ENCODE results near the gene PWP2. TPM values are rescaled to one million over a fixed set of nuclear protein-coding genes. Genes with fewer than 3 reads are reported as not detected.

The PWP2 gene
- total RNA-seq (2022; extraction: Qiagen RNA extraction; ENCODE audit: low read depth), result 1.2 to 5.3 TPM (median 2.8 TPM) in 5 replicates

GRCh38 chr21:44107026-44107501 is at the start of gene PWP2:
PWP2 (plus strand) TSS chr21:44107399; CDS start chr21:44107417, 18 bp downstream.

Other genes starting within 250 kb of the PWP2 start
- gene AGPAT3, start 242.2 kb upstream of the PWP2 start, total RNA-seq (2022; extraction: Qiagen RNA extraction; ENCODE audit: low read depth), result 18.9 to 26.0 TPM (median 23.2 TPM) in 5 replicates
- 14.6 to 17.3 TPM (median 16.6 TPM) in 5 replicates for gene TRAPPC10, start 95.1 kb upstream of the PWP2 start, total RNA-seq (2022; extraction: Qiagen RNA extraction; ENCODE audit: low read depth)
- gene GATD3, start 26.3 kb downstream of the PWP2 start, total RNA-seq (2022; extraction: Qiagen RNA extraction; ENCODE audit: low read depth), result 2.5 to 4.6 TPM (median 4.1 TPM) in 5 replicates
- 2.4 to 2.8 TPM (median 2.6 TPM) in 5 replicates for gene ICOSLG, start 133.5 kb downstream of the PWP2 start, total RNA-seq (2022; extraction: Qiagen RNA extraction; ENCODE audit: low read depth)
- not detected in 5 replicates for gene DNMT3L, start 154.5 kb downstream of the PWP2 start, total RNA-seq (2022; extraction: Qiagen RNA extraction; ENCODE audit: low read depth)
- not detected in 5 replicates for gene AIRE, start 178.5 kb downstream of the PWP2 start, total RNA-seq (2022; extraction: Qiagen RNA extraction; ENCODE audit: low read depth)
- 42.1 to 52.3 TPM (median 44.3 TPM) in 5 replicates for gene PFKL, start 192.7 kb downstream of the PWP2 start, total RNA-seq (2022; extraction: Qiagen RNA extraction; ENCODE audit: low read depth)
- gene CFAP410, start 232.0 kb downstream of the PWP2 start, total RNA-seq (2022; extraction: Qiagen RNA extraction; ENCODE audit: low read depth), result 7.0 to 8.7 TPM (median 7.8 TPM) in 5 replicates
- gene TRPM2, start 246.2 kb downstream of the PWP2 start, total RNA-seq (2022; extraction: Qiagen RNA extraction; ENCODE audit: low read depth), result 5.9 to 12.8 TPM (median 9.0 TPM) in 5 replicates